Right lobe of liver (tissue), 4 donors: Measurements from ENCODE around the gene SHISA4.

ENCODE experiments used
- POLR2A ChIP-seq: fragments of 450-650 bp; IDR thresholded peaks from one replicate; pipeline ENCODE4 v1.6.1; 2017; ENCODE audit warnings: antibody characterized with exemption, mild to moderate bottlenecking
- TF ChIP-seq, protein P1 (sequence below), 4 donors: fragments of 200-600 bp in 3 of 4; fragments of 450-650 bp in 1 of 4; IDR thresholded peaks; one replicate each; pipeline versions ENCODE4 v1.5.1 to v1.8.0; 2016 to 2022; ENCODE audit warnings: antibody characterized with exemption in 4 of 4, mild to moderate bottlenecking in 2 of 4
- donor health status: DM: no; HTN: no; CAD: no.
- donor health status: DM: no; HTN: no; CAD: no.
- donor health status: DM: no; HTN: yes; CAD: no.

- TF ChIP-seq, protein P1, sequence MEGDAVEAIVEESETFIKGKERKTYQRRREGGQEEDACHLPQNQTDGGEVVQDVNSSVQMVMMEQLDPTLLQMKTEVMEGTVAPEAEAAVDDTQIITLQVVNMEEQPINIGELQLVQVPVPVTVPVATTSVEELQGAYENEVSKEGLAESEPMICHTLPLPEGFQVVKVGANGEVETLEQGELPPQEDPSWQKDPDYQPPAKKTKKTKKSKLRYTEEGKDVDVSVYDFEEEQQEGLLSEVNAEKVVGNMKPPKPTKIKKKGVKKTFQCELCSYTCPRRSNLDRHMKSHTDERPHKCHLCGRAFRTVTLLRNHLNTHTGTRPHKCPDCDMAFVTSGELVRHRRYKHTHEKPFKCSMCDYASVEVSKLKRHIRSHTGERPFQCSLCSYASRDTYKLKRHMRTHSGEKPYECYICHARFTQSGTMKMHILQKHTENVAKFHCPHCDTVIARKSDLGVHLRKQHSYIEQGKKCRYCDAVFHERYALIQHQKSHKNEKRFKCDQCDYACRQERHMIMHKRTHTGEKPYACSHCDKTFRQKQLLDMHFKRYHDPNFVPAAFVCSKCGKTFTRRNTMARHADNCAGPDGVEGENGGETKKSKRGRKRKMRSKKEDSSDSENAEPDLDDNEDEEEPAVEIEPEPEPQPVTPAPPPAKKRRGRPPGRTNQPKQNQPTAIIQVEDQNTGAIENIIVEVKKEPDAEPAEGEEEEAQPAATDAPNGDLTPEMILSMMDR (IDR thresholded peaks at IDR 0.05), result no peak
- no peak for TF ChIP-seq POLR2A
Measured at GRCh38 chr1:201939574-201939973, 50.9 kb downstream of the SHISA4 start.
